Large intestine (tissue), 3 donors: ENCODE data around the gene INTS12. TPM values are rescaled to one million over a fixed set of nuclear protein-coding genes. Genes with fewer than 3 reads are reported as not detected.
"Not testable (repeated sequence)": the region's sequence is repeated elsewhere in the genome, so short reads cannot be mapped to it uniquely, and the experiment has no call there.

Experiments used
- DNase-seq, 2 donors: peaks; one replicate each; pipeline versions ENCODE4 v3.0.0 to v3.0.0-alpha.2; 2013
- H3K27ac ChIP-seq: one replicate; pipeline ENCODE4 v1.5.1; 2013; ENCODE audit warnings: low read length
- H3K27me3 ChIP-seq: 2 replicates; pipeline ENCODE4 v1.6.1; 2013; ENCODE audit warnings: low read length; ENCODE audit not compliant: control insufficient read depth, insufficient read depth
- H3K36me3 ChIP-seq: 2 replicates; pipeline ENCODE4 v1.6.1; 2013; ENCODE audit warnings: low read length; ENCODE audit not compliant: control insufficient read depth, insufficient read depth
- H3K4me1 ChIP-seq: one replicate; pipeline ENCODE4 v1.6.1; 2013; ENCODE audit warnings: low read length; ENCODE audit not compliant: control insufficient read depth, insufficient read depth
- H3K4me3 ChIP-seq: one replicate; pipeline ENCODE4 v1.5.1; 2013; ENCODE audit warnings: low read length
- H3K9me3 ChIP-seq: one replicate; pipeline ENCODE4 v1.6.1; 2013; ENCODE audit warnings: mild to moderate bottlenecking, low read depth, low read length, moderate library complexity; ENCODE audit not compliant: control insufficient read depth
- WGBS: methylation state at CpG from one replicate; pipeline ENCODE4 v1.1.5; 2013; ENCODE audit warnings: low lambda C conversion rate; ENCODE audit not compliant: insufficient coverage; 5-methylcytosine and 5-hydroxymethylcytosine counted together
- polyA plus RNA-seq: library from polyadenylated mRNA; unstranded; fragments of 120-200 nt; gene quantifications from one replicate; pipeline ENCODE4 v1.2.1, GENCODE V29; 2013

Gene INTS12
- polyA plus RNA-seq, 1 donor: 24.7 TPM

DNA sequence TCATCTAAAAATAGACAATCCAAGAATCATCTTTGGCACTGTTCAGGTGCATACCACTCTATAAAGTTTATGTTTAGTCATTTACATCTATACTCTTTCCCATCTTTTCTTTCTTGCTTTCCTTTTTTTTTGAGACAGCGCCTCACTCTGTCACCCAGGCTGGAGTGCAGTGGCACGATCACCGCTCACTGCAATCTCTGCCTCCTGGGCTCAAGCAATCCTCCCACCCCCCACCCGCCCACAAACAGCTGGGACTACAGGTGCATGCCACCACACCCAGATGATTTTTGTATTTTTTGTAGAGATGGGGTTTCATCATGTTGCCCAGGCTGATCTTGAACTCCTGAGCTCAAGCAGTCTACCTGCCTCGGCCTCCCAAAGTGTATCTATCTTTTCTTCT is 13.7 kb downstream of the INTS12 start:
- H3K9me3 ChIP-seq, H3K27ac ChIP-seq, H3K4me3 ChIP-seq, H3K4me1 ChIP-seq, H3K27me3 ChIP-seq, DNase-seq: not testable (repeated sequence)
- WGBS: 100% methylated on average over 2 of the region's 5 CpGs
- peaks cover 42% of the 10 kb centered on the region for H3K36me3 ChIP-seq

DNA sequence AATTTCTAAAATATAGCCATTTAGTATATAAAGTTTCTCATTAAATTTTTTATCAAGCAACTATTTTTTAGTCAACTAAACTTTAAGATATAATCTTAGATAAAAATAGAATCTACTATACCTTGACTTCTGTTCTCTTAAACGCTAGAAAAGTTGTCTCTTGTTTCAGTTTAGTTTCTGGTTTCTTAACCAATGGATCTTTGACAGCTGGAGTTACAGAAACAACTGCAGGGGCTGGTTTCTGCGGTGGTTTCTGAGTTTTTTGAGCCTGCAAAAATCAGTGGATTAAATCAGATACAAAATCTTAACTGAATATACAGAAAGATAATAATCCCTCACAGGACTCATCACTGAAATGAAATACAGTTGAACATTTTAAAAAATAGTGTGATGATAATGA is 21.9 kb downstream of the INTS12 start:
- Histone ChIP-seq H3K36me3 (peaks cover 43% of the 10 kb centered on the region), H3K9me3 (no peaks in the 10 kb centered on the region), H3K4me3 (no peak overlapping the region), H3K27ac (no peak overlapping the region), H3K27me3 (no peaks in the 10 kb centered on the region), H3K4me1 (no peaks in the 10 kb centered on the region)
- WGBS: 100% methylated on average over 1 of the region's 2 CpGs
- DNase-seq: no peak

DNA sequence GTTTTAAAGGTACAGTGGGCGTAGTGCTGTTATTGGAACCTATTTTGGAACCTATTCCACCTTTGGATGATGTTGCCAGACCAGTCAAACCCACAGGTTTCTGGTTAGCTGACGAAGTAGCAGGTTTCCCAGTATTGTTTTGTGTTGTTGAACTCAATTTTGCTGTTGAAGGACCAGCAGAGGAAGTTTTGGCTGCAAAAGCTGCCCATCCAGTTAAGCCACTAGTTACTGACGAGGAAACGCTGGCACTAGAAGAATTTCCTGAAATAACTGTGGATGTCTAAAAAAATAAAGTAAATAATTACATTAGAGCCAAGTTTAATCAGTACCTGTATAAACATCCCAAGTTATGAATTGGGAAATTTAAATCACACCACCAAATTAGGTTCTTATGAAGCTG is 25.5 kb downstream of the INTS12 start:
- Histone ChIP-seq H3K27ac (no peak overlapping the region), H3K4me3 (no peak overlapping the region), H3K9me3 (no peaks in the 10 kb centered on the region), H3K4me1 (no peaks in the 10 kb centered on the region), H3K36me3 (peaks cover 26% of the 10 kb centered on the region), H3K27me3 (no peaks in the 10 kb centered on the region)
- 79% methylated on average over 2 of the region's 4 CpGs for WGBS
- no peak for DNase-seq

DNA sequence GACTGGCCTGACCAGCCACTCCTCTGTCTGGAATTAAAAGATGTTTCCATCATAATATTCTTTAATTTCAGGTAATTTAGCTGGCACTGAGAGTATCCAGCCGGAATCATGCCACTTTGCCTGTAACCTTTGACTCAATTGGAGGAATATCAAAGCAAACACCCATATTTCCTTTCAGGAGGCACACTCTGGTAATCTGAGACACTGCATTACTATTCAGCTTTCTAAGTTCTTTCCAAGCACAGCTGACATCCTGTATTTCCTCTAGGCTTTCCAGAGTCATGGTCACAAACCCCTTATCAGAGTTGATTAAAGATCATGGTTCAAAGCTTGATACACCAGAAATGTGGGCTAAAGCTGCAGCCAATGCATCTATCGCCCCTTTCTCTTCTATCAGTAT is 29.3 kb downstream of the INTS12 start:
- DNase-seq: no peak
- H3K27me3 ChIP-seq: no peaks in the 10 kb centered on the region
- H3K36me3 ChIP-seq: peaks cover 15% of the 10 kb centered on the region
- no peaks in the 10 kb centered on the region for H3K4me1 ChIP-seq
- H3K27ac ChIP-seq: no peak overlapping the region
- no peaks in the 10 kb centered on the region for H3K9me3 ChIP-seq
- no peak overlapping the region for H3K4me3 ChIP-seq
- no CpG with 5 or more reads among the region's 2 CpGs for WGBS

DNA sequence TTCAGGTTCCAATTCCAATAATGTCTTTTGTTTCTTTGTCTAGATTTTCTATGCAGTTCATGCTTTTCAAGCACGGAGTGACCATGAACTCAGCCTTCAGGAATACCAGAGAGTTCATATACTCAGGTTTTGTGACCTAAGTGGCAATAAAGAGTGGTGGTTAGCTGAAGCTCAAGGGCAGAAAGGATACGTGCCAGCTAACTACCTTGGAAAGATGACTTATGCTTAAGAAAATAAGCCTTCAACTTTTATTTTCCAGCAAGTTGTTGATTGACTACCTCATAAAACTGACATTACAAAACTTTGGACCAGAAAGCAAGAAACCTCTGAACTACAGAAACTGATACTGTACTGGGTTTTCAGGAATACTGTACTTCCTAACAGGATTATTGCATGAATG is 30.8 kb downstream of the INTS12 start:
- Histone ChIP-seq H3K27ac (peak overlapping the region; percentile 47), H3K4me1 (no peaks in the 10 kb centered on the region), H3K36me3 (peaks cover 11% of the 10 kb centered on the region), H3K9me3 (no peaks in the 10 kb centered on the region), H3K27me3 (no peaks in the 10 kb centered on the region), H3K4me3 (no peak overlapping the region)
- peak; percentile 34 to 70 for DNase-seq
- WGBS: no CpG with 5 or more reads among the region's 2 CpGs

DNA sequence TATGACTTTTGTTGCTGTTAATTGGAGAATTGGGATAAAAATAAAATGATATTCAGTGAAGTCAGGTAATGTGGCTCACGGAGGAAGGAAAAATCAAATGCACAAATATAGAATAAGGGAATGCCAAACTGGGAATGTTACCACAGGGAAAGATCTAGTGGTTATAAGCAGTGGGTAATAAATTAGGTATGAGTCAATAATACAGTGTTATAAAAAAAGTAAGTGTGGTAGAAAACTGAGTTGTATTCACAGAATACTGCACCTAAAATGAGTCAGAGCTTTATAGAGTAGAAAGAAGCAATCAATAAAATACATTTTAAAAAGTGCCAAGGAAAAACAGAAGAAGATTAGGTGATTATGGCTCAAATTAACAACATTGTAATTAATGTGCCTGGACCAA is 34.5 kb downstream of the INTS12 start:
- Histone ChIP-seq H3K4me3 (no peak overlapping the region), H3K9me3 (no peaks in the 10 kb centered on the region), H3K36me3 (no peaks in the 10 kb centered on the region), H3K27me3 (no peaks in the 10 kb centered on the region), H3K27ac (no peak overlapping the region), H3K4me1 (no peaks in the 10 kb centered on the region)
- 100% methylated on average over 1 of the region's 1 CpG for WGBS
- no peak for DNase-seq

DNA sequence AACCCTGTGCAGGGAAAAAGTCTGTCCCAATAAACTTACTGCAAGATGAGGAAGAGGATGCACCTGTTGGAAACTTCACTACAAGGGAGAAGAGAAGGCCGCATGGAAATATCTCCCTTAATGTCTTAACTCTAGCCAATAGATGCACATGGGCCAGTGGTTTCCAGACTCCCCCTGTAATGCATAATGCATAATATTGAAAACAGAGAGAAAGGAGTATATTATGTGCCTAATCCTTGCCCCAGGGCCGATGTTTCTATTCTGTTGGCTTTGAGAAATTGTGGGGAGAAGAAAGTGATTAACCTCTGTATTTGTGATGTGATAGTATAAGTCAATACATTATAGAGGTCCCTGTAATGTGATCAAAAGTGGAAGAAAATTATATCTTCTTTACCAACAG is 37.2 kb downstream of the INTS12 start:
- Histone ChIP-seq H3K27me3 (no peaks in the 10 kb centered on the region), H3K9me3 (no peaks in the 10 kb centered on the region), H3K36me3 (peaks cover 6% of the 10 kb centered on the region), H3K4me3 (no peak overlapping the region), H3K4me1 (no peaks in the 10 kb centered on the region), H3K27ac (no peak overlapping the region)
- 100% methylated on average over 1 of the region's 2 CpGs for WGBS
- DNase-seq: no peak

DNA sequence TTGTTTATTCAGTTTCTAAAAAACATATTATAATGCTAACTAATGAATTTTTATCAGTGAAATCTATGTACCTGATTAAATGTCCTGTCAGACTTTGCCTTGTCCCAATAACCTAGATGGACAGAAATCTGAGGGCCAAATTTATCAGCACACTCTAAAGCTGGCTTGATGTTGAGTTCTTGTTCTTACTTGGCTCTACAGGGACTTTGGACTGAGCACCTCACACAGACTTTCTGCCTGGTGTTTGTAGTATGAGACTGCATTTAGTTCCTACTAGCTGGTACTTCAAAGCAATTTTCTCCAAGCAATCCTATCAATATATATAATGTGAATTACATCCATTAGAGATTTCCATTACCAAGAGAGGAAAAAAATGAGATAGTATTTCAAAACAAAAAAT is 37.8 kb downstream of the INTS12 start:
- peaks cover 6% of the 10 kb centered on the region for H3K36me3 ChIP-seq
- no peak overlapping the region for H3K4me3 ChIP-seq
- no peak overlapping the region for H3K27ac ChIP-seq
- no peaks in the 10 kb centered on the region for H3K9me3 ChIP-seq
- peak; percentile 12 to 46 for DNase-seq
- no peaks in the 10 kb centered on the region for H3K4me1 ChIP-seq
- H3K27me3 ChIP-seq: no peaks in the 10 kb centered on the region

DNA sequence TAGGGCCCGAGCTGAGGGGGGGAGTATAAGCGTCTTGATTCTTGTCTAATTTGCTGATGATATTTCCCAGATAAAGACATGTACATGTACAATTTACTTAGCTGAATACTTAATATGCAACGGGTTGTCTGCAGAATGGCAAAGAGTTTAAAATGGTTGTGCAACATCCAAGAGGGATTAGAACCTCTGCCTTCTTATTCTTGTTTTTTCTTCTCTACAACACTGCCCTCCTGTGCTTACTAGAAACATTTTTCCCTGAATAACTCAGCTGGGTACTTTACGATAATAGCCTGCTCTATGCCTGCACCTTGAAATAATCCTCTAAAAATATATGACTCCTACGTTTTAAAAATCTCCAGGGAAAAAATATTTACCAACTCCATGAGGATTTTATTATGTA is 41.8 kb downstream of the INTS12 start:
- Histone ChIP-seq H3K4me1 (no peaks in the 10 kb centered on the region), H3K36me3 (peaks cover 8% of the 10 kb centered on the region), H3K27me3 (no peaks in the 10 kb centered on the region), H3K9me3 (no peaks in the 10 kb centered on the region), H3K27ac (no peak overlapping the region), H3K4me3 (no peak overlapping the region)
- WGBS: 65% methylated on average over 2 of the region's 5 CpGs
- no peak for DNase-seq

DNA sequence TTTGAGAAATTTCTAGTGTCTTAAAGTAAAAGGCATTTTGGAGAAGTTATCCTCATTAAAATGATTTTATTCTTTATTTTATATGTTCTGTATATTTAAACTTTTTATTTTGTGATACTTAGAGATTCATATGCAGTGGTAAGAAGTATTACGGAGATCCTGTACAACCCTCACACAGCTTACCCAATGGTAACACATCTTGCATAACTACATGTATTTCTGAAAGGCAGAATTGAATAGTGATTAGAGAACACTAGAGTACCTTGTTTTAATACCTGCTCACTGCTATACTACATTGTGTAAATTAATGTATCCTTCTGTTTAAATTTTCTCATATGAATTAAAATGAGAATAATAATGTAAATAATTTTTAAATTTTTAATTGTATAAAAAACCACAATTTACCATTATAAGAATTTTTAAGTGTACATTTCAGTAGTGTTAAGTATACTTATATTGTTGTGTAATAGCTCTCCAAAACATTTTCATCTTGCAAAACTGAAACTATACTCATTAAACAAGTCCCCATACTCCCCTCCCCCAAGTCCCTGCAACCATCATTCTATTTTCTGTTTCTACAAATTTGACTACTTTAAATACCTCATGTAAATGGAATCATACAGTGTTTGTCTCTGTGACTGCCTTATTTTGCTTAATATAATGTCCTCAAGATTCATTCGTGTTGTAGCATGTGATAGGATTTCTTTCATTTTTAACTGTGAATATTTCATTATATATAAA is 45.4 kb downstream of the INTS12 start:
- no peak overlapping the region for H3K27ac ChIP-seq
- no peaks in the 10 kb centered on the region for H3K4me1 ChIP-seq
- H3K36me3 ChIP-seq: peaks cover 11% of the 10 kb centered on the region
- H3K9me3 ChIP-seq: no peaks in the 10 kb centered on the region
- no peak for DNase-seq
- no peaks in the 10 kb centered on the region for H3K27me3 ChIP-seq
- no peak overlapping the region for H3K4me3 ChIP-seq
- no CpG with 5 or more reads among the region's 2 CpGs for WGBS

DNA sequence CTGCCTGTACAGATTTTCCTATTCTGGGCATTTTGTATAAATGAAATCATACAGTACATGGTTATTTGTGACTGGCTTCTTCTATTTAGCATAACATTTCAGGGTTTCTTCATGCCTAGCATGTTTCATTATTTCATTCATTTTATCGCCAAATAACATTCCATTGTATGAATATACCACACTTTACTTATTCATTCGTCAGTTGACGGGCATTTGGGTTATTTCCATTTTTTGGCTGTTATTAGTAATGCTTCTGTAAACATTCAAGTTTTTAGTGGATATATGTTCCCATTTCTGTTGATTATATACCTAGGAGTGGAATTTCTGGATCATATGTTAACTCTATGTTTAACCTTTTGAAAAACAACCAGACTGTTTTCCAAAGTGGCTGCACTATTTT is 47.5 kb downstream of the INTS12 start:
- no peaks in the 10 kb centered on the region for H3K9me3 ChIP-seq
- no peak for DNase-seq
- 94% methylated on average over 3 of the region's 3 CpGs for WGBS

More for the DNA sequence above, 47.5 kb downstream of the INTS12 start:
- Histone ChIP-seq H3K27ac (no peak overlapping the region), H3K4me1 (no peaks in the 10 kb centered on the region), H3K36me3 (peaks cover 10% of the 10 kb centered on the region), H3K27me3 (no peaks in the 10 kb centered on the region), H3K4me3 (no peak overlapping the region)
